Smooth muscle cell (in vitro differentiated cells): ENCODE measurements around the gene RTL3. TPM values are rescaled to one million over a fixed set of nuclear protein-coding genes. Genes with fewer than 3 reads are reported as not detected.

Experiments used
- DNase-seq: peaks from one replicate; lab custom pipeline; 2025; ENCODE audit not compliant: unreplicated experiment; lab: John Stamatoyannopoulos, UW
- H2AFZ ChIP-seq: fragments of 200-600 bp; sonication (generic); 2 replicates; pipeline ENCODE4 v1.6.0; 2016; ENCODE audit warnings: antibody characterized with exemption, low read depth, mild to moderate bottlenecking
- H3F3A ChIP-seq: fragments of 200-600 bp; sonication (generic); 2 replicates; pipeline ENCODE4 v1.6.0; 2017; ENCODE audit warnings: antibody characterized with exemption, low read depth
- H3K27ac ChIP-seq: fragments of 200-600 bp; sonication (generic); 2 replicates; pipeline ENCODE4 v1.5.1; 2016; ENCODE audit warnings: low read depth, mild to moderate bottlenecking
- H3K27me3 ChIP-seq: fragments of 200-600 bp; sonication (generic); 2 replicates; pipeline ENCODE4 v1.6.1; 2016; ENCODE audit warnings: low read depth, mild to moderate bottlenecking
- H3K36me3 ChIP-seq: fragments of 200-600 bp; sonication (generic); 2 replicates; pipeline ENCODE4 v1.5.1; 2016; ENCODE audit warnings: low read depth
- H3K4me1 ChIP-seq: fragments of 200-600 bp; sonication (generic); 2 replicates; pipeline ENCODE4 v1.5.1; 2016; ENCODE audit warnings: low read depth
- H3K4me2 ChIP-seq: fragments of 200-600 bp; sonication (generic); 2 replicates; pipeline ENCODE4 v1.6.0; 2016; ENCODE audit warnings: mild to moderate bottlenecking
- H3K4me3 ChIP-seq: fragments of 200-600 bp; sonication (generic); 2 replicates; pipeline ENCODE4 v1.5.1; 2016; ENCODE audit warnings: mild to moderate bottlenecking
- H3K79me2 ChIP-seq: fragments of 200-600 bp; sonication (generic); 2 replicates; pipeline ENCODE4 v1.6.0; 2016; ENCODE audit warnings: low read depth, mild to moderate bottlenecking
- H3K9ac ChIP-seq: fragments of 200-600 bp; sonication (generic); 2 replicates; pipeline ENCODE4 v1.6.0; 2016; ENCODE audit warnings: low read depth
- H3K9me3 ChIP-seq: fragments of 200-600 bp; sonication (generic); replicated peaks from 2 replicates; pipeline ENCODE4 v1.5.1; 2016; ENCODE audit warnings: low read depth
- H4K20me1 ChIP-seq: fragments of 200-600 bp; sonication (generic); 2 replicates; pipeline ENCODE4 v1.6.0; 2016; ENCODE audit warnings: low read depth
- CTCF ChIP-seq: fragments of 200-600 bp; sonication (generic); IDR thresholded peaks from 2 replicates; pipeline ENCODE4 v1.5.1; 2017; ENCODE audit warnings: borderline replicate concordance, mild to moderate bottlenecking, antibody characterized with exemption; ENCODE audit not compliant: insufficient read depth, poor library complexity, severe bottlenecking
- WGBS: methylation state at CpG from one replicate; pipeline ENCODE4 v1.1.7; 2016; ENCODE audit warnings: low lambda C conversion rate; 5-methylcytosine and 5-hydroxymethylcytosine counted together
- polyA plus RNA-seq: library from polyadenylated mRNA; unstranded; fragments of >200 nt; fragmentation: Nextera tagmentation; extraction: Ambion mirVana; gene quantifications from 2 replicates; pipeline ENCODE4 v1.2.1, GENCODE V29; 2016
- total RNA-seq: library from RNA; depleted of rRNA; stranded (reverse); fragments of >200 nt; gene quantifications from 2 replicates; pipeline ENCODE4 v1.2.3, GENCODE V29; 2014

RTL3 gene
- total and polyA plus RNA-seq, 2 experiments from 2014 or later = not detected

- no peaks in the 10 kb centered on the region for H3K27me3 ChIP-seq
- H3F3A ChIP-seq = no peaks in the 10 kb centered on the region
- no peak for TF ChIP-seq CTCF
- no peak overlapping the region for H3K27ac ChIP-seq
- no peaks in the 10 kb centered on the region for H3K4me1 ChIP-seq
- no peak overlapping the region for H3K4me3 ChIP-seq
- H4K20me1 ChIP-seq = no peaks in the 10 kb centered on the region
- no peak for DNase-seq
- WGBS = 33% methylated on average over 2 of the region's 2 CpGs
- H2AFZ ChIP-seq = no peak overlapping the region
- H3K79me2 ChIP-seq = no peaks in the 10 kb centered on the region
- no peak overlapping the region for H3K9ac ChIP-seq
- H3K36me3 ChIP-seq = no peaks in the 10 kb centered on the region
- H3K9me3 ChIP-seq = no peaks in the 10 kb centered on the region
- H3K4me2 ChIP-seq = no peak overlapping the region
Observed at GRCh38 chrX:78624962-78625909, 33.9 kb downstream of the RTL3 start.

GRCh38 chrX:78624426-78624825, 34.7 kb downstream of the RTL3 start:
- H3K9me3 ChIP-seq = no peaks in the 10 kb centered on the region
- no peak overlapping the region for H3K27ac ChIP-seq
- no peaks in the 10 kb centered on the region for H4K20me1 ChIP-seq
- H3K4me3 ChIP-seq = no peak overlapping the region
- no peaks in the 10 kb centered on the region for H3K36me3 ChIP-seq
- no peaks in the 10 kb centered on the region for H3K4me1 ChIP-seq
- H3K27me3 ChIP-seq = no peaks in the 10 kb centered on the region
- DNase-seq = no peak
- no peak overlapping the region for H3K9ac ChIP-seq
- no peak overlapping the region for H2AFZ ChIP-seq
- H3K79me2 ChIP-seq = no peaks in the 10 kb centered on the region
- H3F3A ChIP-seq = no peaks in the 10 kb centered on the region
- TF ChIP-seq CTCF = no peak
- no peak overlapping the region for H3K4me2 ChIP-seq
- 42% methylated on average over 1 of the region's 1 CpG for WGBS

- DNase-seq = no peak
- H3K4me3 ChIP-seq = no peak overlapping the region
- no peaks in the 10 kb centered on the region for H3K36me3 ChIP-seq
- H3K4me1 ChIP-seq = no peaks in the 10 kb centered on the region
- TF ChIP-seq CTCF = no peak
- 32% methylated on average over 1 of the region's 1 CpG for WGBS
- H3K9me3 ChIP-seq = peaks cover 2% of the 10 kb centered on the region
- H3K27me3 ChIP-seq = no peaks in the 10 kb centered on the region
- H3K4me2 ChIP-seq = no peak overlapping the region
- no peak overlapping the region for H3K27ac ChIP-seq
- no peaks in the 10 kb centered on the region for H3F3A ChIP-seq
- H3K79me2 ChIP-seq = no peaks in the 10 kb centered on the region
- H4K20me1 ChIP-seq = no peaks in the 10 kb centered on the region
- no peak overlapping the region for H2AFZ ChIP-seq
- H3K9ac ChIP-seq = no peak overlapping the region
Observed at GRCh38 chrX:78622831-78623230, 36.3 kb downstream of the RTL3 start.
